MCF 10A (cell line): ENCODE data around the gene ZNF37A. TPM values are rescaled to one million over a fixed set of nuclear protein-coding genes. Genes with fewer than 3 reads are reported as not detected.

ENCODE experiments used
- BruUV-seq: library from RNA; stranded (reverse); fragments of 400-500 nt; replicated peaks from 2 replicates; lab custom pipeline; 2021; lab: Mats Ljungman, UMichigan
- CTCF ChIA-PET: fragments of 300-600 bp; sonication (Branson Sonifier 250); formaldehyde crosslinking; extraction: SDS; loops from one replicate; lab custom pipeline; 2021; ENCODE audit warnings: antibody characterized with exemption, inconsistent platforms; lab: Yijun Ruan, JAX
- POLR2A ChIA-PET: fragments of 300-600, 350-650 bp; sonication (Branson Sonifier 250); formaldehyde crosslinking; extraction: SDS; loops from one replicate; lab custom pipeline; 2020; ENCODE audit warnings: antibody characterized with exemption, inconsistent platforms; lab: Yijun Ruan, JAX
- DNase-seq: peaks from one replicate; pipeline ENCODE4 v3.0.0-alpha.2; 2018; ENCODE audit not compliant: unreplicated experiment
- H3K27ac Mint-ChIP-seq: one replicate; pipeline ENCODE4 v1.8.0; 2022; ENCODE audit warnings: mild to moderate bottlenecking, low read depth, mixed read lengths; ENCODE audit not compliant: unreplicated experiment
- H3K27me3 Mint-ChIP-seq: one replicate; pipeline ENCODE4 v1.8.0; 2022; ENCODE audit warnings: mixed read lengths; ENCODE audit not compliant: insufficient read depth, unreplicated experiment
- H3K36me3 Mint-ChIP-seq: one replicate; pipeline ENCODE4 v1.8.0; 2022; ENCODE audit warnings: mild to moderate bottlenecking, moderate library complexity, mixed read lengths; ENCODE audit not compliant: insufficient read depth, unreplicated experiment
- H3K4me1 Mint-ChIP-seq: one replicate; pipeline ENCODE4 v1.8.0; 2022; ENCODE audit warnings: mixed read lengths; ENCODE audit not compliant: insufficient read depth, unreplicated experiment
- H3K4me3 Mint-ChIP-seq: one replicate; pipeline ENCODE4 v1.8.0; 2022; ENCODE audit warnings: mild to moderate bottlenecking, moderate library complexity, mixed read lengths; ENCODE audit not compliant: unreplicated experiment
- H3K9me3 Mint-ChIP-seq: one replicate; pipeline ENCODE4 v1.8.0; 2022; ENCODE audit warnings: mixed read lengths; ENCODE audit not compliant: unreplicated experiment
- intact Hi-C: fragments of 100-400 bp; cut with micrococcal nuclease; formaldehyde crosslinking; loops from 2 replicates; pipeline ENCODE4 v1.14.1; 2022
- total RNA-seq: library from RNA; stranded (reverse); gene quantifications from 2 replicates; pipeline ENCODE4 v1.2.3, GENCODE V29; 2022
- TF ChIP-seq, protein P1 (sequence below): fragments of 200-600 bp; IDR thresholded peaks from one replicate; pipeline ENCODE4 v1.8.0; 2022; ENCODE audit warnings: antibody characterized with exemption, mild to moderate bottlenecking; ENCODE audit not compliant: unreplicated experiment

Gene ZNF37A
- total RNA-seq, 1 experiment from 2014 or later = 52.3 TPM

GRCh38 chr10:38184477-38184876 lies 90.3 kb downstream of the ZNF37A start:
- H3K36me3 Mint-ChIP-seq = peaks cover 6% of the 10 kb centered on the region
- ChIA-PET POLR2A (no interaction called here), CTCF (no interaction called here)
- H3K4me1 Mint-ChIP-seq = no peaks in the 10 kb centered on the region
- peaks cover 43% of the 10 kb centered on the region for H3K9me3 Mint-ChIP-seq
- no peak overlapping the region for H3K27ac Mint-ChIP-seq
- H3K27me3 Mint-ChIP-seq = no peaks in the 10 kb centered on the region
- TF ChIP-seq, protein P1, sequence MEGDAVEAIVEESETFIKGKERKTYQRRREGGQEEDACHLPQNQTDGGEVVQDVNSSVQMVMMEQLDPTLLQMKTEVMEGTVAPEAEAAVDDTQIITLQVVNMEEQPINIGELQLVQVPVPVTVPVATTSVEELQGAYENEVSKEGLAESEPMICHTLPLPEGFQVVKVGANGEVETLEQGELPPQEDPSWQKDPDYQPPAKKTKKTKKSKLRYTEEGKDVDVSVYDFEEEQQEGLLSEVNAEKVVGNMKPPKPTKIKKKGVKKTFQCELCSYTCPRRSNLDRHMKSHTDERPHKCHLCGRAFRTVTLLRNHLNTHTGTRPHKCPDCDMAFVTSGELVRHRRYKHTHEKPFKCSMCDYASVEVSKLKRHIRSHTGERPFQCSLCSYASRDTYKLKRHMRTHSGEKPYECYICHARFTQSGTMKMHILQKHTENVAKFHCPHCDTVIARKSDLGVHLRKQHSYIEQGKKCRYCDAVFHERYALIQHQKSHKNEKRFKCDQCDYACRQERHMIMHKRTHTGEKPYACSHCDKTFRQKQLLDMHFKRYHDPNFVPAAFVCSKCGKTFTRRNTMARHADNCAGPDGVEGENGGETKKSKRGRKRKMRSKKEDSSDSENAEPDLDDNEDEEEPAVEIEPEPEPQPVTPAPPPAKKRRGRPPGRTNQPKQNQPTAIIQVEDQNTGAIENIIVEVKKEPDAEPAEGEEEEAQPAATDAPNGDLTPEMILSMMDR = no peak
- DNase-seq = no peak
- no peak overlapping the region for H3K4me3 Mint-ChIP-seq
- no TSS peak for BruUV-seq
- intact Hi-C loops = no loop called here

Other genes starting within 250 kb of the ZNF37A start
- gene ZNF248, start 236.7 kb upstream of the ZNF37A start, total RNA-seq = 5.7 and 10.0 TPM in 2 replicates
- 7.2 TPM in 2 replicates for gene ZNF25, start 117.7 kb upstream of the ZNF37A start, total RNA-seq
- 20.7 and 23.5 TPM in 2 replicates for gene ZNF33A, start 83.7 kb upstream of the ZNF37A start, total RNA-seq